OCI-LY7 (cell line): ENCODE measurements around the gene CWC22. TPM values are rescaled to one million over a fixed set of nuclear protein-coding genes. Genes with fewer than 3 reads are reported as not detected.

Experiments
- BruUV-seq: library from RNA; stranded (reverse); fragments of 400-500 nt; replicated peaks from 2 replicates; lab custom pipeline; 2021; lab: Mats Ljungman, UMichigan
- CTCF ChIA-PET: fragments of 300-600 bp; sonication (Branson Sonifier 250); formaldehyde crosslinking; loops from one replicate; lab custom pipeline; 2022; ENCODE audit warnings: antibody characterized with exemption; ENCODE audit not compliant: unreplicated experiment; lab: Charles Lee
- POLR2A ChIA-PET: fragments of 300-600 bp; sonication (Branson Sonifier 250); formaldehyde crosslinking; loops from one replicate; lab custom pipeline; 2022; ENCODE audit warnings: antibody characterized with exemption; lab: Charles Lee
- DNase-seq: peaks from one replicate; pipeline ENCODE4 v3.0.0-alpha.2; 2015; ENCODE audit warnings: low spot score
- H2AFZ ChIP-seq: fragments of 200-600 bp; sonication (generic), shearing (Covaris generic); 2 replicates; pipeline ENCODE4 v1.6.1; 2014; ENCODE audit warnings: mild to moderate bottlenecking, antibody characterized with exemption, low read length, moderate library complexity
- H3K27ac ChIP-seq: fragments of 200-600 bp; sonication (generic); 2 replicates; pipeline ENCODE4 v1.5.1; 2014; ENCODE audit warnings: mixed run types, low read depth, mild to moderate bottlenecking, moderate library complexity, low read length, inconsistent platforms; ENCODE audit not compliant: poor library complexity, severe bottlenecking
- H3K36me3 ChIP-seq: fragments of 200-600 bp; sonication (generic); 2 replicates; pipeline ENCODE4 v1.6.1; 2014; ENCODE audit warnings: mild to moderate bottlenecking, antibody characterized with exemption, low read length, moderate library complexity, mixed read lengths; ENCODE audit not compliant: insufficient read depth
- H3K4me1 ChIP-seq: fragments of 200-600 bp; sonication (generic); 2 replicates; pipeline ENCODE4 v1.5.1; 2014; ENCODE audit warnings: mild to moderate bottlenecking, low read length; ENCODE audit not compliant: insufficient read depth, poor library complexity, severe bottlenecking
- H3K4me2 ChIP-seq: fragments of 200-600 bp; sonication (generic); 2 replicates; pipeline ENCODE4 v1.6.1; 2014; ENCODE audit warnings: mild to moderate bottlenecking, low read length
- H3K4me3 ChIP-seq: fragments of 200-600 bp; sonication (generic); 2 replicates; pipeline ENCODE4 v1.5.1; 2014; ENCODE audit warnings: mild to moderate bottlenecking, low read depth, low read length; ENCODE audit not compliant: poor library complexity, severe bottlenecking
- H3K79me2 ChIP-seq: fragments of 200-600 bp; sonication (generic); 2 replicates; pipeline ENCODE4 v1.6.1; 2016; ENCODE audit warnings: low read depth, mild to moderate bottlenecking, low read length, moderate library complexity, mixed read lengths; ENCODE audit not compliant: insufficient read depth
- H3K9me2 ChIP-seq: fragments of 200-600 bp; sonication (generic); 2 replicates; pipeline ENCODE4 v1.6.1; 2016; ENCODE audit warnings: mild to moderate bottlenecking, low read length, mixed read lengths; ENCODE audit not compliant: insufficient read depth
- H3K9me3 ChIP-seq: fragments of 200-600 bp; sonication (generic); 2 replicates; pipeline ENCODE4 v1.6.1; 2014; ENCODE audit warnings: mild to moderate bottlenecking, mixed run types, low read length, mixed read lengths
- H4K20me1 ChIP-seq: fragments of 200-600 bp; sonication (generic); 2 replicates; pipeline ENCODE4 v1.6.1; 2014; ENCODE audit warnings: mild to moderate bottlenecking, antibody characterized with exemption, low read length, moderate library complexity, mixed read lengths; ENCODE audit not compliant: insufficient read depth
- EZH2phosphoT487 ChIP-seq: fragments of 200-600 bp; sonication (generic); IDR thresholded peaks from 2 replicates; pipeline ENCODE4 v1.6.1; 2018; ENCODE audit warnings: low read depth, borderline replicate concordance, mild to moderate bottlenecking, mixed run types, antibody characterized with exemption, low read length, moderate library complexity, mixed read lengths
- intact Hi-C: fragments of 100-400 bp; cut with micrococcal nuclease; formaldehyde crosslinking; loops from one replicate; pipeline ENCODE4 v1.10.0; 2022; ENCODE audit not compliant: unreplicated experiment
- total RNA-seq, 2 experiments: library from RNA; depleted of rRNA in 1 of 2; stranded (reverse); fragments of >200 nt in 1 of 2; shearing (Covaris generic) in 1 of 2; gene quantifications; 2 replicates each; pipeline ENCODE4 v1.2.3, GENCODE V29; 2014 to 2022
- TF ChIP-seq, protein P1 (sequence below): fragments of 200-600 bp; sonication (generic); conservative IDR thresholded peaks from 2 replicates; pipeline ENCODE4 v1.5.1; 2014; ENCODE audit warnings: mild to moderate bottlenecking, antibody characterized with exemption, low read length, moderate library complexity, mixed read lengths

The CWC22 gene
- total RNA-seq, 2 experiments from 2014 or later, result 11.6 to 20.0 TPM

DNA sequence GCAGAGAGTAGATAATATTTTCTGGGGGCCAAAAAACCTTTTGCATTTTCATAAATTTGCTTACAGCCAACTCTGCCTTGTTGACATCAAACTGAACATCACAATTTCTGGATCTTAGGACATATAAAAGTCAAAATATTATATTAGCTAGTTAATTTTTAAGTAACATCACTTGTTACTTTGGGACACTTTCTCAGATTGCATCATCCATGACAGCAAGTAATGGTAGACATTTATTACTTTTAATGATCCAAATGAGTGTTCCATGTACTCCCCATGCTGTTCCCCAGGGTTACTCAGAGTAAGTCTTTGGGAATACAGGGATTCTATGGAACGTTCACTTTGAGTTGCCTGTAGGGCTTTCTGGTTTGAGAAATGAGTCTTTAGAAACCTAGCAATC lies 39.1 kb upstream of the CWC22 start:
- ChIA-PET CTCF (no interaction called here), POLR2A (no interaction called here)
- no peak for TF ChIP-seq EZH2phosphoT487
- TF ChIP-seq, protein P1, sequence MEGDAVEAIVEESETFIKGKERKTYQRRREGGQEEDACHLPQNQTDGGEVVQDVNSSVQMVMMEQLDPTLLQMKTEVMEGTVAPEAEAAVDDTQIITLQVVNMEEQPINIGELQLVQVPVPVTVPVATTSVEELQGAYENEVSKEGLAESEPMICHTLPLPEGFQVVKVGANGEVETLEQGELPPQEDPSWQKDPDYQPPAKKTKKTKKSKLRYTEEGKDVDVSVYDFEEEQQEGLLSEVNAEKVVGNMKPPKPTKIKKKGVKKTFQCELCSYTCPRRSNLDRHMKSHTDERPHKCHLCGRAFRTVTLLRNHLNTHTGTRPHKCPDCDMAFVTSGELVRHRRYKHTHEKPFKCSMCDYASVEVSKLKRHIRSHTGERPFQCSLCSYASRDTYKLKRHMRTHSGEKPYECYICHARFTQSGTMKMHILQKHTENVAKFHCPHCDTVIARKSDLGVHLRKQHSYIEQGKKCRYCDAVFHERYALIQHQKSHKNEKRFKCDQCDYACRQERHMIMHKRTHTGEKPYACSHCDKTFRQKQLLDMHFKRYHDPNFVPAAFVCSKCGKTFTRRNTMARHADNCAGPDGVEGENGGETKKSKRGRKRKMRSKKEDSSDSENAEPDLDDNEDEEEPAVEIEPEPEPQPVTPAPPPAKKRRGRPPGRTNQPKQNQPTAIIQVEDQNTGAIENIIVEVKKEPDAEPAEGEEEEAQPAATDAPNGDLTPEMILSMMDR, result no peak
- Histone ChIP-seq H2AFZ (no peak overlapping the region), H4K20me1 (no peaks in the 10 kb centered on the region), H3K9me3 (no peaks in the 10 kb centered on the region), H3K4me1 (no peaks in the 10 kb centered on the region), H3K9me2 (peaks cover 3% of the 10 kb centered on the region; the same call in 1 of the 2 replicates), H3K27ac (no peak overlapping the region), H3K4me2 (no peak overlapping the region), H3K36me3 (no peaks in the 10 kb centered on the region), H3K4me3 (no peak overlapping the region), H3K79me2 (no peaks in the 10 kb centered on the region)
- no TSS peak for BruUV-seq
- DNase-seq, result no peak
- intact Hi-C loops, result no loop called here

DNA sequence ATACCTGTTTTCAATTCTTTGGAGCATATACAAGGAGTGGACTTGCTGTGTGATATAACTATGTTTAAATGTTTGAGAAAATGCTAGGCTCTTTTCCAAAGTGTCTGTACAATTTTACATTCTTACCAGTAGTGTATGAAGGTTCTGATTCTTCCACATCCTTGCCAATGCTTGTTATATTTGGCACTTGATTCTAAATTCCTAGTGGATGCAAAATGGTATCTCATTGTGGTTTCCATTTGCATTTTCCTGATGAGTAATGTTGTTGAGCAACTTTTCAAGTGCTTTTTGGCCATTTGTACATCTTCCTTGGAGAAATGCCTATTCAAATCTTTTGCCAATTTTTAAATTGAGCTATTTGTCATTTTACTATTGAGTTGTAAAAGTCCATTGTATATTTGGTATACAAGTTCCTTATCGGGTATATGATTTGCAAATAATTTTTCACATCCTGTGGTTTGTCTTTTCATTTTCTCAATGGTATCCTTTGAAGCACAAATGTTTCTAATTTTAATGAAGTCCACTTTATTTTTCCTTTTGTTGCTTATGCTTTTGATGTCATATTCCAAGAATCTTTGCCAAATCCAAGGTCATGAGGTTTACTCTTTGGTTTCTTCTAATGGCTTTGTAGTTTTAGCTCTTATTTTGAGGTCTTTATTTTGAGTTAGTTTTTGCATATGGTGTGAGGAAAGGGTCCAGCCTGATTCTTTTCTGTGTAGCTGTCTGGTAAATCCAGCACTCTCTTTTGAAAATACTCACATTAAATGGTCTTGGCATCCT lies 33.2 kb upstream of the CWC22 start:
- Histone ChIP-seq H3K79me2 (no peaks in the 10 kb centered on the region), H4K20me1 (no peaks in the 10 kb centered on the region), H3K36me3 (no peaks in the 10 kb centered on the region), H3K9me3 (no peaks in the 10 kb centered on the region), H3K4me3 (no peak overlapping the region), H3K4me1 (no peaks in the 10 kb centered on the region), H3K4me2 (no peak overlapping the region), H3K9me2 (0 out of 2 replicates have a peak, but pooled peaks cover 3% of the 10 kb centered on the region), H2AFZ (no peak overlapping the region), H3K27ac (no peak overlapping the region)
- ChIA-PET CTCF (no interaction called here), POLR2A (interaction anchor here (0.7 to 1.2 kb wide), 2 partner anchors 12 to 190 kb away, joined by 3 read pairs; no protein-coding TSS in a partner anchor)
- no TSS peak for BruUV-seq
- intact Hi-C loops, result no loop called here
- no peak for DNase-seq
- TF ChIP-seq, protein P1, result no peak
- no peak for TF ChIP-seq EZH2phosphoT487

- POLR2A ChIA-PET, result interaction anchor here (0.5 to 0.7 kb wide), 3 partner anchors 34 to 770 kb away, joined by 3 to 6 read pairs (median 4); no protein-coding TSS in a partner anchor
- Histone ChIP-seq H4K20me1 (no peaks in the 10 kb centered on the region), H3K27ac (no peak overlapping the region), H2AFZ (no peak overlapping the region), H3K4me2 (no peak overlapping the region), H3K9me3 (no peaks in the 10 kb centered on the region), H3K79me2 (no peaks in the 10 kb centered on the region), H3K36me3 (no peaks in the 10 kb centered on the region), H3K4me3 (no peak overlapping the region), H3K9me2 (no peaks in the 10 kb centered on the region), H3K4me1 (peaks cover 5% of the 10 kb centered on the region)
- DNase-seq, result no peak
- CTCF ChIA-PET, result no interaction called here
- TF ChIP-seq, protein P1, result no peak
- no peak for TF ChIP-seq EZH2phosphoT487
- intact Hi-C loops, result no loop called here
- no TSS peak for BruUV-seq
These were observed 31.9 kb upstream of the CWC22 start for GRCh38 chr2:180038997-180039396.
